PC-9 (cell line): Measurements from ENCODE around the gene FOXP1.

Experiments used
- EZH2 ChIP-seq: fragments of 200-600 bp; sonication (generic); IDR thresholded peaks from 2 replicates; pipeline ENCODE4 v1.8.0; 2017; ENCODE audit warnings: antibody characterized with exemption, low read depth
- TF ChIP-seq, protein P1 (sequence below): fragments of 200-600 bp; sonication (generic); conservative IDR thresholded peaks from 2 replicates; pipeline ENCODE4 v1.6.1; 2017; ENCODE audit warnings: mixed run types, antibody characterized with exemption, mild to moderate bottlenecking, moderate library complexity

DNA sequence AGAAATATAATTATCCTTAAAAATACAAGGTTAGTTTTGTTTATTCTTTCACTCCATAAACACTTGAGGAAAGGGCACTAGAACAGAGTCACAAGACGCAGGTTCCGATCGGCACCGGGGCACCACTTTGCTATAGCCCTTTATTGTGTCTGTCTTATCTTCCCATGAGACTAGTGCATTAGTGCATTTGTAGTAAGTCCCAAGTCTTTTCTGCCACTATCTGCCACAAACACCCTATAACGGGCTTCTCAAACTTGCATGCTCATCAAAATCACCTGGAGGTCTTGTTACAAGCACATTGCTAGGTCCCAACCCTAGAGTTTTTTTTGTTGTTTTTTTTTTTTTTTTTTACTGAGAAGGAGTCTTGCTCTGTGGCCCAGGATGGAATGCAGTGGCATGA lies 213.1 kb downstream of the FOXP1 start:
- TF ChIP-seq, protein P1, sequence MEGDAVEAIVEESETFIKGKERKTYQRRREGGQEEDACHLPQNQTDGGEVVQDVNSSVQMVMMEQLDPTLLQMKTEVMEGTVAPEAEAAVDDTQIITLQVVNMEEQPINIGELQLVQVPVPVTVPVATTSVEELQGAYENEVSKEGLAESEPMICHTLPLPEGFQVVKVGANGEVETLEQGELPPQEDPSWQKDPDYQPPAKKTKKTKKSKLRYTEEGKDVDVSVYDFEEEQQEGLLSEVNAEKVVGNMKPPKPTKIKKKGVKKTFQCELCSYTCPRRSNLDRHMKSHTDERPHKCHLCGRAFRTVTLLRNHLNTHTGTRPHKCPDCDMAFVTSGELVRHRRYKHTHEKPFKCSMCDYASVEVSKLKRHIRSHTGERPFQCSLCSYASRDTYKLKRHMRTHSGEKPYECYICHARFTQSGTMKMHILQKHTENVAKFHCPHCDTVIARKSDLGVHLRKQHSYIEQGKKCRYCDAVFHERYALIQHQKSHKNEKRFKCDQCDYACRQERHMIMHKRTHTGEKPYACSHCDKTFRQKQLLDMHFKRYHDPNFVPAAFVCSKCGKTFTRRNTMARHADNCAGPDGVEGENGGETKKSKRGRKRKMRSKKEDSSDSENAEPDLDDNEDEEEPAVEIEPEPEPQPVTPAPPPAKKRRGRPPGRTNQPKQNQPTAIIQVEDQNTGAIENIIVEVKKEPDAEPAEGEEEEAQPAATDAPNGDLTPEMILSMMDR: no peak
- TF ChIP-seq EZH2: no peak
